CD4-positive, alpha-beta T cell (primary cell): Measurements from ENCODE around the gene B4GALT3. TPM values are rescaled to one million over a fixed set of nuclear protein-coding genes. Genes with fewer than 3 reads are reported as not detected.

Experiments used
- ATAC-seq: fragments of 200-7000 bp; cut with Tn5 transposase; one replicate; pipeline ENCODE4 v1.10.0; 2022; ENCODE audit warnings: mild to moderate bottlenecking; ENCODE audit not compliant: poor library complexity
- CTCF ChIA-PET: fragments of 350-600 bp; sonication (Branson Sonifier 250); formaldehyde crosslinking; loops from one replicate; lab custom pipeline; 2021; ENCODE audit warnings: antibody characterized with exemption, inconsistent platforms; lab: Charles Lee
- POLR2A ChIA-PET: fragments of 350-600 bp; sonication (Branson Sonifier 250); formaldehyde crosslinking; loops from one replicate; lab custom pipeline; 2021; ENCODE audit warnings: antibody characterized with exemption, inconsistent platforms; lab: Charles Lee
- DNase-seq, 14 experiments: peaks; one replicate each; pipeline ENCODE4 v3.0.0-alpha.2; 2013 to 2020; ENCODE audit warnings: mixed read lengths in 2 of 14
- H3K27ac ChIP-seq, 2 donors: one replicate each; pipeline versions ENCODE4 v1.5.1 to v1.7.0; 2013; ENCODE audit warnings: low read length in 2 of 2, low read depth in 1 of 2, mild to moderate bottlenecking in 1 of 2
- H3K27me3 ChIP-seq, 2 experiments: 1 replicate in 1 of 2; 2 replicates in 1 of 2; pipeline versions ENCODE4 v1.6.1 to v1.7.0; 2013; ENCODE audit warnings: low read length in 2 of 2, control low read depth in 1 of 2, mild to moderate bottlenecking in 1 of 2, moderate library complexity in 1 of 2; ENCODE audit not compliant: insufficient read depth in 2 of 2, control insufficient read depth in 1 of 2
- H3K36me3 ChIP-seq: one replicate; pipeline ENCODE4 v1.6.1; 2013; ENCODE audit warnings: low read length, control low read depth; ENCODE audit not compliant: insufficient read depth
- H3K4me1 ChIP-seq: one replicate; pipeline ENCODE4 v1.6.1; 2013; ENCODE audit warnings: low read length, control low read depth; ENCODE audit not compliant: insufficient read depth
- H3K4me3 ChIP-seq: one replicate; pipeline ENCODE4 v1.5.1; 2013; ENCODE audit warnings: mild to moderate bottlenecking, low read length, moderate library complexity
- H3K9me3 ChIP-seq, 2 experiments: 1 replicate in 1 of 2; 2 replicates in 1 of 2; pipeline versions ENCODE4 v1.6.1 to v1.7.0; 2013; ENCODE audit warnings: low read length in 2 of 2, mild to moderate bottlenecking in 2 of 2, control low read depth in 1 of 2, moderate library complexity in 1 of 2; ENCODE audit not compliant: control insufficient read depth in 1 of 2, insufficient read depth in 1 of 2
- H3K27ac Mint-ChIP-seq: one replicate; pipeline ENCODE4 v1.8.0; 2020; ENCODE audit warnings: mixed read lengths
- H3K27me3 Mint-ChIP-seq: one replicate; pipeline ENCODE4 v1.8.0; 2021; ENCODE audit warnings: mixed read lengths
- H3K36me3 Mint-ChIP-seq: one replicate; pipeline ENCODE4 v1.8.0; 2021; ENCODE audit warnings: low read depth, mixed read lengths
- H3K4me1 Mint-ChIP-seq: one replicate; pipeline ENCODE4 v1.8.0; 2021; ENCODE audit warnings: low read depth, mixed read lengths
- H3K4me3 Mint-ChIP-seq: one replicate; pipeline ENCODE4 v1.8.0; 2020; ENCODE audit warnings: mild to moderate bottlenecking, mixed read lengths
- H3K9me3 Mint-ChIP-seq: one replicate; pipeline ENCODE4 v1.8.0; 2020; ENCODE audit warnings: mixed read lengths
- CTCF ChIP-seq: fragments of 200-600 bp; IDR thresholded peaks from one replicate; pipeline ENCODE4 v1.8.0; 2022; ENCODE audit warnings: antibody characterized with exemption, mild to moderate bottlenecking
- intact Hi-C, 2 experiments: fragments of 100-400 bp; cut with DNase I in 1 of 2; cut with micrococcal nuclease in 1 of 2; formaldehyde crosslinking; loops; one replicate each; pipeline versions ENCODE4 v1.15.1 to v1.9.0; 2023 to 2025; cut with DNase I, micrococcal nuclease
- total RNA-seq, 174 experiments: library from RNA in 2 of 174; stranded (reverse) in 2 of 174; gene quantifications; one replicate each; pipeline ENCODE4 v1.2.3 and lab custom pipeline; 2021 to 2026

B4GALT3 gene
- total RNA-seq, 2 experiments from 2014 or later: 40.8 to 44.3 TPM

- Mint-ChIP-seq H3K36me3 (peaks cover 9% of the 10 kb centered on the region), H3K27me3 (no peaks in the 10 kb centered on the region), H3K27ac (peak overlapping the region; percentile 91), H3K4me1 (peaks cover 55% of the 10 kb centered on the region), H3K4me3 (no peak overlapping the region), H3K9me3 (no peaks in the 10 kb centered on the region)
- ATAC-seq (no peak), DNase-seq (no peak)
- TF ChIP-seq CTCF: no peak
- POLR2A ChIA-PET: interaction anchor here (2.6 kb wide), 1 partner anchor 17 kb away, joined by 22 read pairs; the partner anchor contains the start of gene NDUFS2
- Histone ChIP-seq H3K4me1 (peaks cover 43% of the 10 kb centered on the region), H3K9me3 (no peaks in the 10 kb centered on the region), H3K27me3 (no peaks in the 10 kb centered on the region), H3K36me3 (peaks cover 6% of the 10 kb centered on the region), H3K4me3 (no peak overlapping the region), H3K27ac (no peak overlapping the region)
- CTCF ChIA-PET: interaction anchor here (1.5 kb wide), 1 partner anchor 8 kb away, joined by 3 read pairs; no protein-coding TSS in a partner anchor
- intact Hi-C loops: no loop called here
These were observed 42.0 kb upstream of the B4GALT3 start for GRCh38 chr1:161219078-161219892.

- no peak for TF ChIP-seq CTCF
- ATAC-seq (peak; percentile 44), DNase-seq (peak in 1 of 14 experiments; percentile 31)
- ChIA-PET POLR2A (interaction anchor here (1.1 to 2.6 kb wide), 3 partner anchors 16 to 65 kb away, joined by 3 to 22 read pairs (median 3); partner anchors contain the start of genes NDUFS2, PPOX and UFC1), CTCF (interaction anchor here (1.5 kb wide), 1 partner anchor 8 kb away, joined by 3 read pairs; no protein-coding TSS in a partner anchor)
- intact Hi-C loops: no loop called here
- no peaks in the 10 kb centered on the region for H3K27me3 Mint-ChIP-seq
- peaks cover 43% of the 10 kb centered on the region for H3K4me1 ChIP-seq
- no peaks in the 10 kb centered on the region for H3K9me3 Mint-ChIP-seq
- H3K9me3 ChIP-seq: no peaks in the 10 kb centered on the region
- H3K4me3 ChIP-seq: no peak overlapping the region
- H3K27ac Mint-ChIP-seq: peak overlapping the region; percentile 91
- peaks cover 50% of the 10 kb centered on the region for H3K4me1 Mint-ChIP-seq
- H3K27ac ChIP-seq: peak overlapping the region; percentile 26 to 37
- peaks cover 17% of the 10 kb centered on the region for H3K36me3 Mint-ChIP-seq
- H3K27me3 ChIP-seq: no peaks in the 10 kb centered on the region
- H3K4me3 Mint-ChIP-seq: peak overlapping the region; percentile 46
- H3K36me3 ChIP-seq: peaks cover 13% of the 10 kb centered on the region
These were observed 41.2 kb upstream of the B4GALT3 start for GRCh38 chr1:161218301-161219077.

- POLR2A ChIA-PET: interaction anchor here (0.6 to 1.5 kb wide), 3 partner anchors 52 to 70 kb away, joined by 3 read pairs; partner anchors contain the start of genes PPOX and UFC1
- Histone ChIP-seq H3K27me3 (no peaks in the 10 kb centered on the region), H3K4me3 (peak overlapping the region; percentile 16), H3K27ac (peak overlapping the region; percentile 26 to 37), H3K4me1 (peaks cover 43% of the 10 kb centered on the region), H3K9me3 (no peaks in the 10 kb centered on the region), H3K36me3 (peaks cover 20% of the 10 kb centered on the region)
- H3K9me3 Mint-ChIP-seq: no peaks in the 10 kb centered on the region
- H3K4me3 Mint-ChIP-seq: no peak overlapping the region
- H3K36me3 Mint-ChIP-seq: peaks cover 24% of the 10 kb centered on the region
- TF ChIP-seq CTCF: no peak
- peak overlapping the region; percentile 91 for H3K27ac Mint-ChIP-seq
- CTCF ChIA-PET: no interaction called here
- ATAC-seq (no peak), DNase-seq (no peak)
- intact Hi-C loops: no loop called here
- peaks cover 49% of the 10 kb centered on the region for H3K4me1 Mint-ChIP-seq
- no peaks in the 10 kb centered on the region for H3K27me3 Mint-ChIP-seq
These were observed 40.5 kb upstream of the B4GALT3 start for GRCh38 chr1:161217831-161218230.
